ENCODE measurements around the gene TRIM42.

Gene TRIM42

GRCh38 chr3:140677764-140678163, at the start of gene TRIM42:
TSS of gene TRIM42 (plus strand) at chr3:140678064. CDS start at chr3:140678230, 166 bp downstream.
- no peak for DNase-seq

GRCh38 chr3:140628606-140629005, 49.3 kb upstream of the TRIM42 start:
- no peak for DNase-seq

- no peak for DNase-seq
Observed at GRCh38 chr3:140629357-140630137, 48.3 kb upstream of the TRIM42 start.

DNA sequence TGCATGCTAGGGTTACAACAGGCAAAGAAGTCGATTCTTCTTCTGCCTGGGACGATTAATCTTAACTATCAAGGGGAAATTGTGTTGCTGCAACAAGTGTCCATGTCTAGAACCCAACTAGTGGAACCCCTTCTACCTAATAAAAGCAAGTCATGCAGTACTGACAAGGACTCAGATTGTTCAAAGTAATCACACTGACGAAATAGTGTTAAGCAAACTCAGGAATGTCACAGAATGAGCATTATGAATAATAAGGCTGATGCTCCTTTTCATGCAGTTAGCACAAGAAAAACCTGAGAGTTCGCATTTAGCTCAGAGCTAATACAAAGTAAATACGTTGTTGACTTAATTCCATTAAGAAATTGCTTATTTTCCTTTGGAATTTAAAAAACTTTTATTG, 47.5 kb upstream of the TRIM42 start:
- no peak for DNase-seq

DNA sequence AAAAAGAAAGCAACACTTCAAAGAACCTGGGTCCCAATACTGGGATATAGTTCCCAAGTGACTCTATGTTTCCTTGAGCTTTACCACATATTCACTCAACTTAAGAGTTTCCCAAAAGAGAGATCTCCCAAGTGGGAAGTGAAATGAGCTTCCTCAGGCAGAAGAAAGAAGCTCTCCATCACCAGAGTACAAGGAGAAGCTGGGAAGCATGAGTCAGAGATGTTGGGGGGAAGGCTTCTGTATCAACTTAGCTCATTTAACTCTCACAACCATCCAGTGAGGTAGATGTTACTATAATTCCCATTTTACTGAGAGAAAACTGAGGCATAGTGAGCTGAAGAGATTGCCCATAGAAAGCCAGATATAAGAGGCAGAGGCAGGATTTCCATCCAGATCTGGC, 47.0 kb upstream of the TRIM42 start:
- DNase-seq: no peak

- DNase-seq: no peak
Observed at GRCh38 chr3:140635276-140635675, 42.6 kb upstream of the TRIM42 start.

DNA sequence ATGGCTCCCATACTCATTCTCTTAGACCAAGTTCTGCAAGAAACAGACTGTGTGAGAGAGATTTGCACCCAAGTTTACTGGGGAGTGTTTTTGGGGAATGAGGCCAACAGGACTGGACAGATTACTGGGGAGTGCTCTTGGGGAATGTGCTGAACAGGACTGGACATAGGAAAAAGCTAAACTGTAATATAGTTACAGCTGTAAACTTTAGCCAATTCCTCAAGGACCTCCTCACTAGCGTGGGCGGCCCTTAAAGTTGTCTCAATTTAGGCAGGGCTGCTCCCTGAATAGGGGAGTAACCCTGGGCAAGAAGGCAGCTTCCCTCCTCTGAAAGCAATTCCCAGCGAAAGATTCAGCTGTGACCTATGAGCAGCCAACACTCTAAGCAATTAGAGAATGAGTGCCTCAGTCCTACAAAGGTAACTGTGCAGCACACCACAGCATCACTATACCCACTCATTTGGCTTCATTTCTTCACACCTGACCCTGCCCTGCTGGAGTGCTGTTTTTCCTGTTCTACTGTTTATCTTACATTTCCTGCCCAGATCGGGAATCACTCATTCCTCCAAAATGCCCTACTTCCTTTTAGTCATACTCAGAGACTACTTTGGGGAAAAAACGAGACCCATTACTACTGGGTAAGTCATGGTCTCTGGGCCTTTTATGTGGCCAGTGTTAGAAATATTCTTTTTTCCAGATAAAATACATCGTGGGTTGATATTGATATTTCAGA, 41.3 kb upstream of the TRIM42 start:
- no peak for DNase-seq

- no peak for DNase-seq
Observed at GRCh38 chr3:140651287-140651686, 26.6 kb upstream of the TRIM42 start.

DNA sequence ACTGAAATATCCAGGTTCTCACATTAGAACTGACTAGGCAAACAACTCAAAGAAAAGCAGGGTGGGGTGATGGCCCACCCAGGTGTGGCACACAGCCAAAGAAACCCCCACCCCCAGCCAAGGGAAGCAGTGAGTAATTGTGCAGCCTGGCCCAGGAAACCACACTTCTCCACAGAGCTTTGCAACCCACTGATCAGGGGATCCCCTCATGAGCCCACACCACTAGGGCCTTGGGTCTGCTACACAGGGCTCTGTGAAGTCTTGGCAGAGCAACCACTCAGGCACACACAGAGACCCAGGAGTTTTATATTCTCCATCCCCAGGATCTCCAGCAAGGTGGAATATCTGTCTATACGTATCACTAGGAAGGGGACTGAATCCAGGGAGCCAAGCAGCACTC, 22.2 kb upstream of the TRIM42 start:
- DNase-seq: no peak

- DNase-seq: no peak
Observed at GRCh38 chr3:140664111-140664510, 13.8 kb upstream of the TRIM42 start.

GRCh38 chr3:140682586-140682985, 4.7 kb downstream of the TRIM42 start:
- no peak for DNase-seq

DNA sequence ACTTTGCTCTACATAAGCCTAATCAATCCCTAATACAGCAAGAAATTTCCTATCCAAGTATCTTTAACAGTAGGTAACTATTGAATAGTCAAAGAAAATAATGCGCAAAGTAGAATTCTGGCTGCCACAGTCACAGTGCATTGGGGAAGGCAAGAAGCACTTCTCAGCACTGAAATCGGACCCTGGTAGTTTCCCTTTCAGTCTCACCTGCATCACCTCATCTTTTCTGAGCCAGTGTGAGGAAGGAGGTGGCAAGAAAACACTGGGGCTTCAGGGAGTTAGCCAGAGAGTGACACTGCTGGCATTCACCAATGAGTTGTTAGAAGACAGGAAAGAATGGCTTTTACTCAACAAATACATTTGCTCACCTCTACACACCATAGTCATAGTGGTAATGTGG, 8.3 kb downstream of the TRIM42 start:
- no peak for DNase-seq

DNA sequence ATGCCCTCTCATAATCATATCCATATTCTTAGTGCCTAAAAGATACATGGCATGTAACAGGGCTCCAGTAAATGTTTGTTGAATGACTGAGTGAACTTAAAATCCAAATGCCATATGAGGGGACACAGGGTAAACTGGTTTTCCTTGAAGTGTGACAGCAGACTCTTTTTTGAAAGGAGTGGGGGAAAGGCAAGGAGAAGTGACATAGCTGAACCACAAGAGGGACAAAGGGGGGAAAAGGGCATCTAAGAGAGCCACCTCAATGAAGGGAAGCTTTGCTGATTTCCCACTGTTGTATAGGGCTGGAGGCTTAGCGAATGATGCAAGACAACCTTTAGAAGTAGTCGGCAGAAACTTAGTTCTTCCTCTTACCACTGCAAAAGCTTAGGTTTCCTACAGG, 9.1 kb downstream of the TRIM42 start:
- DNase-seq: no peak

GRCh38 chr3:140695361-140696061, 17.6 kb downstream of the TRIM42 start:
- DNase-seq: no peak

DNA sequence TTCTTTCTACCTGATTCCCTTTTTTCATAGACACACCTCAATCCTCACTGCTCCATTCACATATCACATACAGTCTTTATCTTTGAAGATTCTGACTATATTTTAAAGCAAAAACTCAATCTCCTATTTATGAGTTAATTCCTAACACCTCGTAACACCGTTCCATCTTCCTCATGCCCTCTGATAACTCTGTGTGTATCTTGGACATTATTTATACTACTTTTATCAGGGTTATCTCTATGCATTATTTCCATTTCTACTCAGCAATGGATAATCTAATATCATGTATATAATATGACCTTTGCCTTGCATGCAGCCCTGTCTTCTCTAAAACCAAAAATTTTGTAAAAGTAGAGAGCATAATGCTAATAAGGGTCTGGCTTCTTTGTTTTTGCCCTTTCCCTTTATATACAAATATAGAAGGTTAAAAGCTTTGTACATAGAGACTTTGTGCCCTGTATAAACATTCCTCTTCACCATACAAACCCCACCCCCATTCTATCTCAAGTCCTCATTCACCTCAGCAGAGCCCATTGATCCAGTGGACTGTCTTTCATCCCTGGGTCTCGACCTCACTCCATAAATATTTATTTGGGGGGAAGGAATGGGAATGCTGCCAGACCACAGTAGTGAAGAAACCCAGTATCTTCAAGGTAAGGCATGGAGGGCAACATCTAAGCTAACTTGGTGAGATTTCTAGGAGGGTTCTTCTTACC, 21.8 kb downstream of the TRIM42 start:
- no peak for DNase-seq

DNA sequence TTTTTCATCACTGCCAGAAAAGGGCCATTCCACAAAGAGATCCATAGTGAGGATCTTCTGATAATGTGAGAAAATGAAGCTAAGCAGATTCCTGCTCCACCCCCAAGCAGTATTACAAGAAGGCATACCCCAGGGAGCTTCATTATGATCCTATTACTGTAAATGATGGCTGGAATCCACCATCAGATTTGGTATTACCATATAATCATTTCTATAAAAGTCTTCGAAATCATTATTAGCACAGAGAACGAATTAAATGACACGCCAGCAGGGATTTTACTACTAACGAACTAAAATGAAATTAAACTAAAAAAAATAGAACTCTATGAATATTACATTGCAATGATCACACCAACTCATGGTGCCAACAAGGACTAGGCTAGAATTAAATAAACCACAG, 24.4 kb downstream of the TRIM42 start:
- no peak for DNase-seq

DNA sequence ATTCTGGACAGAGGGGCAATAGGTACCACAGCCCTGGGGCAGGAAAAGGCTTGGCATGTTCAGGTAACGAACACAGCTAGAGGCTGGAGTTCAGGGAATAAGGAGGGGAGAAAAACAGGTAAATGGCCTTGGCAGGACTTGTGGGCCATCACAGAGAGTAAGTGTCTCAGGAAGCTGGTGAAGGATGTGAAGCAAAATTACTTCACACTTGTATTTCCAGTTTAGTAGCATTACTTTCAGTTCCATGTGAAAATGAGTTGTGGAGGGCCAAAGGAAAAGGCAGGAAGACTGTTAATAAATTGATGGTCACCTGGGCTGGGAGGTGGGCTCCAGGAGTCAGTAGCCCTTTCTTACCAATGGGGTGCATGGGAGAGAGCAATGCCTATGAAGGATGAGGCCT, 25.6 kb downstream of the TRIM42 start:
- no peak for DNase-seq

DNA sequence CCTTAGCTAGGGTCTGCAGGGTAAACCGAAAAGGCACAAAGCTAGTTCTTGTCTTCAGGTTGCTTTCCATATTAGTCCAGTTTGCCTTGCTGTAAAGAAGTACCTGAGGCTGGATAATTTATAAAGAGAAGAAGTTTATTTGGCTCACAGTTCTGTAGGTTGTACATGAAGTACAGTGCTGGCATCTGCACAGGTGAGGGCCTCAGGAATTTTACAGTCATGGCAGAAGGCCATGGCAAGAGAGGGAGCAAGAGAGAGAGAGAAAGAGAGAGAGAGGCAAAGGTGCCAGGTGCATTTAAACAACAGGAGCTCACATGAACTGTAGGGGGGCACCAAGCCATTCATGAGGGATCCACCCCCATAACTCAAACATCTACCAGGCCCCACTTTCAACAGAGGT, 26.9 kb downstream of the TRIM42 start:
- DNase-seq: no peak

DNA sequence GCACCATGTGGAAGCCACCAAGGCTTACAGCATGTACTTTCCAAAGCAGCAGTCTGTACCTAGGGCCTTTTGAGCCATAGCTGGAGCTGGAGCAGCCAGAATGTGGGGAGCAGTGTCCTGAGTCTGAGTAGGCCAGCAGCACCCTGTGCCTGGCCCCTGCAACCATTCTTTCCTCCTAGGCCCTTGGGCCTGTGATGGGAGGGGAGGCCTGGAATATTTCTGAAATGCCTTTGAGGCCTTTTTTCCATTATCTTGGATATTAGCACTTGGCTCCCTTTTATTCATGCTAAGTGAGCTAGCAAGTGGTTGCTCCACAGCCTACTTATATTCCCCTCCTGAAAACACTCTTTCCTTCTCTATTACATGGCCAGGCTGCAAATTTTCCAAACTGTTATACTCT, 28.1 kb downstream of the TRIM42 start:
- DNase-seq: no peak

DNA sequence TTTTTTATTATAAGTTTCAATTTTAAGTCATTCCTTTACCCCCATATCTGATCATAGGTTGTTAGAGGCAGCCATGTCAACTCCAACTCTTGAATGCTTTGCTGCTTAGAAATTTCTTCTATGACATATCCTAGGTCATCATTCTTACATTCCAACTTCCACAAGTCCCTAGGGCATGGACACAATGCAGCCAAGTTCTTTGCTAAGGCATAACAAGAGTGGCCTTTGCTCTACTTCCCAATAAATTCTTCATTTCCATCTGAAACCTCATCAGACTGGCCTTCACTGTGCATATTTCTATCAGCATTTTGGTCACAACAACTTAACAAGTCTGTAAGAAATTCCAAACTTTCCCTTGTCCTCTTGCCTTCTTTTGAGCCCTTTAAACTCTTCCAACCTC, 28.5 kb downstream of the TRIM42 start:
- DNase-seq: no peak

DNA sequence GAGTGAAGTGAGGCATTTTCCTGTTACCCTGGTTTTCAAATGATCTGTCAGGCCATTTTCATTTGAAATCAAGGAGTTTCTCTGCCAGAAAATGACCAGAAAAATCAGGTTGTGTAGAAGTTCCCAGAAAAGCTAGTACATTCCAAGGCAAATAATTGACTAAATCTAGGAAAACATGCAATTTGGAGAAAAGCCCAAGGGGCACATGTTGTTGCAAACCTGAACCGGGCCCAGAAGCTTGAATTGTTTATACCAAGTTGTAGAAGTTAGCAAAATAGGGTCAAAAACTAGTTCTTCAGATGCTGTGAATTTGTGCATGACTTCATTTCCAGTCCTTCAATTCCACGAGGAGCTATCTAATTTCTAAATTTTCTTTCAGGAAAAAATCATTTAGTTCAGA, 31.0 kb downstream of the TRIM42 start:
- DNase-seq: no peak

DNA sequence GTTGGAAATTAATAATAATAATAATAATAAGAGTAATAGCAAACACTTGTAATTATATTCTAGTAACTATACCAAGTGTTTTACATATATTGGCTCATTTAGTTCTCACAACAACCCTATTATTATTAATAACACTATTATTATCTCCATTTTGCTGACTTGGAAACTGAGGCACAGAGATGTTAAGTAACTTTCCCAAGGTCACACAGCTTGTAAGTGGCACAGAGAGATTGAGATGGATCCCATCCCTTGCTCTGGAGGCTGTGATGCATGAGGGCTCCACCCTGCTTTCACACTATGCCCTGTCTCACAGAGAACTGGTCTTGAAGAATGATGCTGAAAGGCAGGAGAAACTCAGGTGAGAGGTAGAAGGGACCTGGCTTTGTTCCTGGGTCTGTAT, 31.9 kb downstream of the TRIM42 start:
- no peak for DNase-seq

- no peak for DNase-seq
Observed at GRCh38 chr3:140710711-140711389, 33.0 kb downstream of the TRIM42 start.
